Fibroblast of the aortic adventitia (primary cell): ENCODE results near the gene HS6ST1. TPM values are rescaled to one million over a fixed set of nuclear protein-coding genes. Genes with fewer than 3 reads are reported as not detected.
A peak's percentile ranks its signal among the peaks of the same experiment; 100 is the strongest.

Source experiments
- DNase-seq: peaks from one replicate; pipeline ENCODE4 v3.0.0-alpha.2; 2010; ENCODE audit warnings: low read depth
- H3K4me3 ChIP-seq: 2 replicates; pipeline ENCODE4 v1.5.1; 2011; ENCODE audit warnings: low read depth, mild to moderate bottlenecking, control low read depth, low read length, moderate library complexity
- CTCF ChIP-seq: IDR thresholded peaks from 2 replicates; pipeline ENCODE4 v1.5.1; 2011; ENCODE audit warnings: mild to moderate bottlenecking, low read length, control low read depth, inconsistent platforms; ENCODE audit not compliant: insufficient read depth
- total RNA-seq: library from RNA; depleted of rRNA; stranded (reverse); fragments of >200 nt; gene quantifications from 2 replicates; pipeline ENCODE4 v1.2.3, GENCODE V29; 2012; ENCODE audit warnings: low replicate concordance

Gene HS6ST1
- total RNA-seq, 1 donor, result 10.6 TPM

- TF ChIP-seq CTCF, result no peak
- DNase-seq, result peak; percentile 78
- no peak overlapping the region for H3K4me3 ChIP-seq
Measured at GRCh38 chr2:128362889-128363228, 44.2 kb upstream of the HS6ST1 start.

- TF ChIP-seq CTCF, result no peak
- H3K4me3 ChIP-seq, result no peak overlapping the region
- no peak for DNase-seq
Measured at GRCh38 chr2:128362176-128362888, 43.7 kb upstream of the HS6ST1 start.

- DNase-seq, result no peak
- H3K4me3 ChIP-seq, result no peak overlapping the region
- TF ChIP-seq CTCF, result no peak
Measured at GRCh38 chr2:128361376-128362131, 42.9 kb upstream of the HS6ST1 start.

- TF ChIP-seq CTCF, result no peak
- DNase-seq, result no peak
- H3K4me3 ChIP-seq, result no peak overlapping the region
Measured at GRCh38 chr2:128360711-128361110, 42.0 kb upstream of the HS6ST1 start.

GRCh38 chr2:128359841-128360240, 41.2 kb upstream of the HS6ST1 start:
- no peak for DNase-seq
- no peak overlapping the region for H3K4me3 ChIP-seq
- TF ChIP-seq CTCF, result no peak

GRCh38 chr2:128358941-128359731, 40.5 kb upstream of the HS6ST1 start:
- no peak for DNase-seq

More at GRCh38 chr2:128358941-128359731, 40.5 kb upstream of the HS6ST1 start:
- TF ChIP-seq CTCF, result no peak
- no peak overlapping the region for H3K4me3 ChIP-seq
